HEK293 (cell line): Measurements from ENCODE around the gene ADGRB3.

Source experiments
- BCL11A ChIP-seq: fragments of 450-650 bp; formaldehyde crosslinking; IDR thresholded peaks from 2 replicates; pipeline ENCODE4 v1.5.1; 2016; ENCODE audit warnings: low read depth, missing biosample characterization, missing genetic modification characterization
- ELK4 ChIP-seq: IDR thresholded peaks from 2 replicates; pipeline ENCODE4 v1.6.1; 2011; ENCODE audit warnings: mild to moderate bottlenecking, low read depth, low read length, borderline replicate concordance
- RBAK ChIP-seq: fragments of 450-650 bp; formaldehyde crosslinking; IDR thresholded peaks from 2 replicates; pipeline ENCODE4 v1.5.1; 2016; ENCODE audit warnings: missing biosample characterization, missing genetic modification characterization
- SETDB1 ChIP-seq: IDR thresholded peaks from one replicate; pipeline ENCODE4 v1.6.1; 2017; ENCODE audit warnings: mild to moderate bottlenecking, low read length, moderate library complexity, mixed read lengths; ENCODE audit not compliant: insufficient read length
- TCF7L2 ChIP-seq: IDR thresholded peaks from 2 replicates; pipeline ENCODE4 v1.6.1; 2011; ENCODE audit warnings: low read depth, mild to moderate bottlenecking, inconsistent platforms, low read length, moderate library complexity, borderline replicate concordance
- ZFP3 ChIP-seq: fragments of 450-650 bp; formaldehyde crosslinking; IDR thresholded peaks from 2 replicates; pipeline ENCODE4 v1.5.1; 2016; ENCODE audit warnings: low read depth, missing biosample characterization, missing genetic modification characterization
- ZFP37 ChIP-seq: fragments of 450-650 bp; formaldehyde crosslinking; IDR thresholded peaks from 2 replicates; pipeline ENCODE4 v1.5.1; 2016; ENCODE audit warnings: missing biosample characterization, missing genetic modification characterization
- ZNF354C ChIP-seq: fragments of 450-650 bp; formaldehyde crosslinking; IDR thresholded peaks from 2 replicates; pipeline ENCODE4 v1.5.1; 2016; ENCODE audit warnings: missing biosample characterization, missing genetic modification characterization, low read depth, borderline replicate concordance
- TF ChIP-seq, protein P1 (sequence below): fragments of 450-650 bp; formaldehyde crosslinking; IDR thresholded peaks from 2 replicates; pipeline ENCODE4 v1.5.1; 2016; ENCODE audit warnings: missing biosample characterization, missing genetic modification characterization
- TF ChIP-seq, protein P2 (sequence below): fragments of 450-650 bp; formaldehyde crosslinking; IDR thresholded peaks from 2 replicates; pipeline ENCODE4 v1.5.1; 2016; ENCODE audit warnings: missing biosample characterization, missing genetic modification characterization

- TF ChIP-seq ZFP3 (tag by site-specific recombination) = no peak
- TF ChIP-seq, protein P1, sequence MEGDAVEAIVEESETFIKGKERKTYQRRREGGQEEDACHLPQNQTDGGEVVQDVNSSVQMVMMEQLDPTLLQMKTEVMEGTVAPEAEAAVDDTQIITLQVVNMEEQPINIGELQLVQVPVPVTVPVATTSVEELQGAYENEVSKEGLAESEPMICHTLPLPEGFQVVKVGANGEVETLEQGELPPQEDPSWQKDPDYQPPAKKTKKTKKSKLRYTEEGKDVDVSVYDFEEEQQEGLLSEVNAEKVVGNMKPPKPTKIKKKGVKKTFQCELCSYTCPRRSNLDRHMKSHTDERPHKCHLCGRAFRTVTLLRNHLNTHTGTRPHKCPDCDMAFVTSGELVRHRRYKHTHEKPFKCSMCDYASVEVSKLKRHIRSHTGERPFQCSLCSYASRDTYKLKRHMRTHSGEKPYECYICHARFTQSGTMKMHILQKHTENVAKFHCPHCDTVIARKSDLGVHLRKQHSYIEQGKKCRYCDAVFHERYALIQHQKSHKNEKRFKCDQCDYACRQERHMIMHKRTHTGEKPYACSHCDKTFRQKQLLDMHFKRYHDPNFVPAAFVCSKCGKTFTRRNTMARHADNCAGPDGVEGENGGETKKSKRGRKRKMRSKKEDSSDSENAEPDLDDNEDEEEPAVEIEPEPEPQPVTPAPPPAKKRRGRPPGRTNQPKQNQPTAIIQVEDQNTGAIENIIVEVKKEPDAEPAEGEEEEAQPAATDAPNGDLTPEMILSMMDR (tag by site-specific recombination) = no peak
- TF ChIP-seq, protein P2, sequence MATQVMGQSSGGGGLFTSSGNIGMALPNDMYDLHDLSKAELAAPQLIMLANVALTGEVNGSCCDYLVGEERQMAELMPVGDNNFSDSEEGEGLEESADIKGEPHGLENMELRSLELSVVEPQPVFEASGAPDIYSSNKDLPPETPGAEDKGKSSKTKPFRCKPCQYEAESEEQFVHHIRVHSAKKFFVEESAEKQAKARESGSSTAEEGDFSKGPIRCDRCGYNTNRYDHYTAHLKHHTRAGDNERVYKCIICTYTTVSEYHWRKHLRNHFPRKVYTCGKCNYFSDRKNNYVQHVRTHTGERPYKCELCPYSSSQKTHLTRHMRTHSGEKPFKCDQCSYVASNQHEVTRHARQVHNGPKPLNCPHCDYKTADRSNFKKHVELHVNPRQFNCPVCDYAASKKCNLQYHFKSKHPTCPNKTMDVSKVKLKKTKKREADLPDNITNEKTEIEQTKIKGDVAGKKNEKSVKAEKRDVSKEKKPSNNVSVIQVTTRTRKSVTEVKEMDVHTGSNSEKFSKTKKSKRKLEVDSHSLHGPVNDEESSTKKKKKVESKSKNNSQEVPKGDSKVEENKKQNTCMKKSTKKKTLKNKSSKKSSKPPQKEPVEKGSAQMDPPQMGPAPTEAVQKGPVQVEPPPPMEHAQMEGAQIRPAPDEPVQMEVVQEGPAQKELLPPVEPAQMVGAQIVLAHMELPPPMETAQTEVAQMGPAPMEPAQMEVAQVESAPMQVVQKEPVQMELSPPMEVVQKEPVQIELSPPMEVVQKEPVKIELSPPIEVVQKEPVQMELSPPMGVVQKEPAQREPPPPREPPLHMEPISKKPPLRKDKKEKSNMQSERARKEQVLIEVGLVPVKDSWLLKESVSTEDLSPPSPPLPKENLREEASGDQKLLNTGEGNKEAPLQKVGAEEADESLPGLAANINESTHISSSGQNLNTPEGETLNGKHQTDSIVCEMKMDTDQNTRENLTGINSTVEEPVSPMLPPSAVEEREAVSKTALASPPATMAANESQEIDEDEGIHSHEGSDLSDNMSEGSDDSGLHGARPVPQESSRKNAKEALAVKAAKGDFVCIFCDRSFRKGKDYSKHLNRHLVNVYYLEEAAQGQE (tag by site-specific recombination) = no peak
- no peak for TF ChIP-seq ELK4
- TF ChIP-seq TCF7L2 = no peak
- no peak for TF ChIP-seq ZNF354C (tag by site-specific recombination)
- no peak for TF ChIP-seq BCL11A
- TF ChIP-seq ZFP37 (tag by site-specific recombination) = no peak
- TF ChIP-seq SETDB1 = no peak
- no peak for TF ChIP-seq RBAK (tag by site-specific recombination)
Measured at GRCh38 chr6:69022993-69023392, 387.9 kb downstream of the ADGRB3 start.
